ENCODE measurements around the gene PPIF. TPM values are rescaled to one million over a fixed set of nuclear protein-coding genes. Genes with fewer than 3 reads are reported as not detected.
A peak's percentile ranks its signal among the peaks of the same experiment; 100 is the strongest.

Gene PPIF
- total and polyA plus RNA-seq, 7 donors = 26.4 to 74.9 (median 48.5) TPM

- Histone ChIP-seq H3K9me3 (no peaks in the 10 kb centered on the region), H3K4me3 (no peak overlapping the region), H3K4me1 (no peaks in the 10 kb centered on the region), H3K27ac (no peak overlapping the region), H3K27me3 (no peaks in the 10 kb centered on the region), H3K36me3 (no peaks in the 10 kb centered on the region)
- DNase-seq = no peak
- 75 to 78% methylated on average over 11 of the region's 11 CpGs for WGBS, 2 donors
- no peak for TF ChIP-seq POLR2AphosphoS5 (IDR thresholded peaks at IDR 0.05)
- TF ChIP-seq EP300 (IDR thresholded peaks at IDR 0.05) = no peak
- TF ChIP-seq, protein P1, sequence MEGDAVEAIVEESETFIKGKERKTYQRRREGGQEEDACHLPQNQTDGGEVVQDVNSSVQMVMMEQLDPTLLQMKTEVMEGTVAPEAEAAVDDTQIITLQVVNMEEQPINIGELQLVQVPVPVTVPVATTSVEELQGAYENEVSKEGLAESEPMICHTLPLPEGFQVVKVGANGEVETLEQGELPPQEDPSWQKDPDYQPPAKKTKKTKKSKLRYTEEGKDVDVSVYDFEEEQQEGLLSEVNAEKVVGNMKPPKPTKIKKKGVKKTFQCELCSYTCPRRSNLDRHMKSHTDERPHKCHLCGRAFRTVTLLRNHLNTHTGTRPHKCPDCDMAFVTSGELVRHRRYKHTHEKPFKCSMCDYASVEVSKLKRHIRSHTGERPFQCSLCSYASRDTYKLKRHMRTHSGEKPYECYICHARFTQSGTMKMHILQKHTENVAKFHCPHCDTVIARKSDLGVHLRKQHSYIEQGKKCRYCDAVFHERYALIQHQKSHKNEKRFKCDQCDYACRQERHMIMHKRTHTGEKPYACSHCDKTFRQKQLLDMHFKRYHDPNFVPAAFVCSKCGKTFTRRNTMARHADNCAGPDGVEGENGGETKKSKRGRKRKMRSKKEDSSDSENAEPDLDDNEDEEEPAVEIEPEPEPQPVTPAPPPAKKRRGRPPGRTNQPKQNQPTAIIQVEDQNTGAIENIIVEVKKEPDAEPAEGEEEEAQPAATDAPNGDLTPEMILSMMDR (IDR thresholded peaks at IDR 0.05) = peak; percentile 8 to 59 (median 42)
- no peak for TF ChIP-seq POLR2A (IDR thresholded peaks at IDR 0.05)
- intact Hi-C loops (cut with DNase I) = loop anchor here (2.0 kb wide), 1 partner anchor 44 kb away; the partner anchor contains the start of gene ZCCHC24
Observed at GRCh38 chr10:79400146-79401004, 53.1 kb downstream of the PPIF start.

GRCh38 chr10:79401015-79401921 is 54.0 kb downstream of the PPIF start:
- WGBS, 2 donors = 78 to 88% methylated on average over 23 of the region's 23 CpGs
- no peak overlapping the region for H3K4me3 ChIP-seq

DNA sequence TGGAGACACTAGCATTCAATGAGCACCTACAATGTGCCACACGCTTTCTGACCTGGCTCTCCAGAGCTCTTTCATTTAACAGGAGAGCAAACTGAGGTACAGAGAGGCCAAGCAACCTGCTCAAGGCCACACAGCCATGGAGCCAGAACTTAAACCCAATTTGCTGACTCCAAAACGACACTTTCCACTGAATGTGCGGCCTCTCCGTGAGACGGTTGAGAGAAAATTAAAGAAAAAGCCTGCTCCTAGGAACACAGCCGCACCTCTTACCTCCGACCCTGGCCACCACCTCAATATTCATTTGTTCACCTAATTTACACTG is 55.3 kb downstream of the PPIF start:
- intact Hi-C loops (cut with DNase I) = no loop called here
- Histone ChIP-seq H3K4me1 (no peaks in the 10 kb centered on the region), H3K27ac (no peak overlapping the region)

More at GRCh38 chr10:79401015-79401921, 54.0 kb downstream of the PPIF start:
- Histone ChIP-seq H3K36me3 (no peaks in the 10 kb centered on the region), H3K27me3 (no peaks in the 10 kb centered on the region), H3K9me3 (no peaks in the 10 kb centered on the region), H3K27ac (no peak overlapping the region), H3K4me1 (no peaks in the 10 kb centered on the region)
- TF ChIP-seq EP300 (IDR thresholded peaks at IDR 0.05) = peak in 1 of 4 donors; percentile 52
- TF ChIP-seq, protein P1 (IDR thresholded peaks at IDR 0.05) = no peak
- TF ChIP-seq POLR2A (IDR thresholded peaks at IDR 0.05) = no peak
- peak; percentile 48 to 69 (median 68) for TF ChIP-seq POLR2AphosphoS5 (IDR thresholded peaks at IDR 0.05)
- peak; percentile 91 for DNase-seq
- intact Hi-C loops (cut with DNase I) = loop anchor here (2.0 kb wide), 1 partner anchor 44 kb away; the partner anchor contains the start of gene ZCCHC24

DNA sequence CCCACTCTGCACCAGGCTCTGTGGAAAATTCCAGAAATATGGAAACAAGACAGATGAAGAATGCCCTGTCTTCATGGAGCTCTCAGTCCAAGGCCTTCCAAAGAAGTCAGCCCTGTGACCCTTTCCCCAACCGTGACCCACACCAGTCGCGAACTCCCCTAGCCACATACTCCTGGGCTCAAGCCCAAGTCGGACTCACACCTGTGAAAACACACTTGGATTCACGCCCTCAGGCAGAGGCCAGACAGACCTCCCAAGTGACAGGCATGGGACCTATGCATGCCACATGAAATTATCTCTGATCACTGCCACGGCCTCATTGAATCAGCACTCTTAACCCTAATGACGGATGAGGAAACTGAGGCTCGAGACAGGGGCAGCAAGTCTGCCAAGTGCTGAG is 55.7 kb downstream of the PPIF start:
- intact Hi-C loops (cut with DNase I) = no loop called here
- no peaks in the 10 kb centered on the region for H3K36me3 ChIP-seq
- no peaks in the 10 kb centered on the region for H3K9me3 ChIP-seq
- H3K27me3 ChIP-seq = no peaks in the 10 kb centered on the region
- H3K27ac ChIP-seq = no peak overlapping the region
- no peaks in the 10 kb centered on the region for H3K4me1 ChIP-seq
- WGBS, 2 donors = 67 to 74% methylated on average over 8 of the region's 8 CpGs
- peak; percentile 67 for DNase-seq
- TF ChIP-seq EP300 (IDR thresholded peaks at IDR 0.05) (no peak), POLR2AphosphoS5 (IDR thresholded peaks at IDR 0.05) (no peak), POLR2A (IDR thresholded peaks at IDR 0.05) (no peak)
- TF ChIP-seq, protein P1 (IDR thresholded peaks at IDR 0.05) = no peak
- H3K4me3 ChIP-seq = no peak overlapping the region

More for the DNA sequence above, 55.3 kb downstream of the PPIF start:
- TF ChIP-seq, protein P1 (IDR thresholded peaks at IDR 0.05) = no peak
- TF ChIP-seq EP300 (IDR thresholded peaks at IDR 0.05) (no peak), POLR2AphosphoS5 (IDR thresholded peaks at IDR 0.05) (no peak), POLR2A (IDR thresholded peaks at IDR 0.05) (no peak)
- no peak overlapping the region for H3K4me3 ChIP-seq
- no peaks in the 10 kb centered on the region for H3K36me3 ChIP-seq
- no peaks in the 10 kb centered on the region for H3K9me3 ChIP-seq
- H3K27me3 ChIP-seq = no peaks in the 10 kb centered on the region
- WGBS, 2 donors = 94% methylated on average over 7 of the region's 7 CpGs
- no peak for DNase-seq
